Measurements from ENCODE around the gene ITPKA.

- TF ChIP-seq CTCF (IDR thresholded peaks at IDR 0.05) (no peak), POLR2AphosphoS5 (IDR thresholded peaks at IDR 0.05) (no peak), POLR2A (IDR thresholded peaks at IDR 0.05) (no peak)
These were observed 20.3 kb upstream of the ITPKA start for GRCh38 chr15:41473418-41473817.

Measured in breast epithelium (tissue), 3 donors.